IPS DF 4.7 (cell line): ENCODE results near the gene CHP2.

Source experiments
- DNase-seq: peaks from one replicate; pipeline ENCODE4 v3.0.0-alpha.2; 2013; ENCODE audit warnings: low spot score; ENCODE audit errors: extremely low read depth

The CHP2 gene

GRCh38 chr16:23807028-23807427 is 52.2 kb downstream of the CHP2 start:
- DNase-seq: no peak
